Activated T-helper 1 cell treated with anti-CD3 and anti-CD28 coated beads, Interleukin-12 subunit alpha, Interleukin-12 subunit beta, Interleukin-2, Interleukin-4 antibody, amounts not matched to agents 30 ng/mL and 10 ng/mL and 1 ng/mL, durations not matched to agents 14 hours and 24 hours and 36 hours (primary cell): ENCODE results near the gene NCAPG2. TPM values are rescaled to one million over a fixed set of nuclear protein-coding genes. Genes with fewer than 3 reads are reported as not detected.

ENCODE experiments used
- DNase-seq: peaks from one replicate; pipeline ENCODE4 v3.0.0; 2021; ENCODE audit warnings: low spot score
- H3K27ac Mint-ChIP-seq: one replicate; pipeline ENCODE4 v1.8.0; 2021; ENCODE audit warnings: mild to moderate bottlenecking, mixed read lengths
- H3K27me3 Mint-ChIP-seq: one replicate; pipeline ENCODE4 v1.8.0; 2022; ENCODE audit warnings: mild to moderate bottlenecking, moderate library complexity, mixed read lengths; ENCODE audit not compliant: insufficient read depth
- H3K36me3 Mint-ChIP-seq: one replicate; pipeline ENCODE4 v1.8.0; 2021; ENCODE audit warnings: low read depth, mixed read lengths
- H3K4me1 Mint-ChIP-seq: one replicate; pipeline ENCODE4 v1.8.0; 2021; ENCODE audit warnings: low read depth, mixed read lengths
- H3K4me3 Mint-ChIP-seq: one replicate; pipeline ENCODE4 v1.8.0; 2021; ENCODE audit warnings: mild to moderate bottlenecking, moderate library complexity, mixed read lengths
- H3K9me3 Mint-ChIP-seq: one replicate; pipeline ENCODE4 v1.8.0; 2021; ENCODE audit warnings: mixed read lengths
- intact Hi-C: fragments of 100-400 bp; cut with micrococcal nuclease; formaldehyde crosslinking; loops from one replicate; pipeline ENCODE4 v1.15.1; 2024
- total RNA-seq: library from RNA; stranded (reverse); gene quantifications from 2 replicates; pipeline ENCODE4 v1.2.3, GENCODE V29; 2022

The NCAPG2 gene
- total RNA-seq, 1 donor from 2014 or later, result 76.5 TPM

DNA sequence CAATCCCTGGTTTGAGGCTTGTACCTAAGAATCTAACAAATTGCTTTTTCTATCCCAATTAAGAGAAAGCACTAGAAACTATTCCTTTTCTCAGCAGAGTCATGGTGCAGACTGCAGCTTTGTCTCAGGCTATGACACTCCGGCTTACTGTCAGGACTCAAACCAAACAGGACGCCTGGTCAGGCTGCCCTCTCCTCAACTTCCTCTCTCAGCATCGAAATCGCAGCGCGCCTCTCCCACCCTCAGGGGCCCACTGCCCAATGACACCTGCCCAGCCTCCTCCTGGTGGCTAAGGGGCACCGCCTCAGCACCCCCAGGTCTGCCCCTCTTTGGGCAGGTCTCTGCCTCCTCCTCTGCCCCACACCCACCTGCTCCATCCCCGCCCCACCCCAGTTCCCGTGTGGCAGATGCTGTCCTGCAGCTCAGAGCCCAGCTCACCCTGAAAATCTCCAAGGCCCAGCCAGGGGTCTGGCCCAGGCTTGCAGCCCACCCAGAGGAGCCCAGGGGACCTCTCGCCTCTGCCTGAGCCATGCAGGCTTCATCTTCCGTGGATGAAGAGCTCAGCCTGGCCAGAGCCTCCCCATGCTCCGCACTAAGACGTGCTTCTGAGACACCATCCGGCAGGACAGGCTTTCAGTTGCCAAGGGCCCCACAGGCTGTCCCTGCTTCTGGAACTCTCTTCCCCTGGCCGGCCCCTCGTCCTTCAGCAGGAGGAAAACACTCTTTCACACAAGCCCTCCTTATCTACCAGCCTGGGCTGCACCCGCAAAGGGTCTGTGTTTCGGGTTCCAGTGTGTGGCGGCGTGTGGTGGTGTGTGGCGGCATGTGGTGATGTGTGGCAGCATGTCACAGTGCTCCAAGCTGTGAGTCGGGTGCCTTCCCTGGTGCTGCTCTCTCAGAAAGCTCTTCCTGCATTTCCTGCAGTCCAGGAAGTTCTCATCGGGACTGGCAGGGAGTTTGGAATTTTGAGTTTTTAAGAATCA is 100.5 kb downstream of the NCAPG2 start:
- no peak overlapping the region for H3K27ac Mint-ChIP-seq
- H3K27me3 Mint-ChIP-seq, result no peaks in the 10 kb centered on the region
- peaks cover 7% of the 10 kb centered on the region for H3K36me3 Mint-ChIP-seq
- H3K4me3 Mint-ChIP-seq, result no peak overlapping the region
- DNase-seq, result no peak
- intact Hi-C loops, result no loop called here
- no peaks in the 10 kb centered on the region for H3K4me1 Mint-ChIP-seq
- H3K9me3 Mint-ChIP-seq, result no peaks in the 10 kb centered on the region

DNA sequence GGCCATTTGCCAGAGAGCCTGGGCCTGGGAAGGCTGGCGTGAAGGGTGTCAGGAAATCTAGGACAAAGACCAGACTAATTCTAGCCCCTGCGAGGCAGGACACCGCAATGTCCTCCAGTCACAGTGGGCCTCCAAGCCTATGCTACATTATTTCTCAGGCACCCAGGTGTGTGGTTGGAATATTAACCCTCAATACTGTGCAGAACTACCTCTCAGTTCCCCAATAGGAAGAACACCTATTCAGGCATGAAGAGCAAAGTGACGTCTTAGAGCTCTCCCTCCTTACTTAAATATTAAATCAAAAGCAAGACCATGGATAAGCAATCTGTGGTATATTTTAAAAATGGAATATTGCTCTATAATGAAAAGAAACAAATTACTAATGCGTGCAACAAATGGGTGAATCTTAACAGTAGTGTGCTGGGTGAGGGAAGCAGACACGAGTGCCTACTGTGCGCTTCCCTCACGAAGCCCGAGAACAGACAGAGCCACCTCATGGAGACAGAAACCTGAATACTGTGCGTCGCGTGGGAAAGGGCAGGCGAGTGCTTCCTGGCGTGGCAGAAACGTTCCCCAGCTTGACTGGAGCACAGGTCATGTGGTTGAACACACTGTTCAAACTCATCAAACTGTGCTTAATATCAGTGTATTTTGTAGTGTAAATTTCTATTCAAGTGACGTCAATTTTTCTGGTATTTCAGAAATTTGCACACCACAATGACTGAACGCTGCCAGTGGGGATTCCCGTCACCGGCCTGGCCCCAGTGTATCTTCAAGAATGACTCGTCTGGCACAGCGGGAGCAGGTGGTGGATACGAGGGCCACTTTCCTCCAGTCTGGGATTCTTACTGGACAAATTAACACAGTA is 101.5 kb downstream of the NCAPG2 start:
- Mint-ChIP-seq H3K4me1 (no peaks in the 10 kb centered on the region), H3K4me3 (no peak overlapping the region), H3K27ac (no peak overlapping the region), H3K9me3 (no peaks in the 10 kb centered on the region), H3K27me3 (no peaks in the 10 kb centered on the region), H3K36me3 (peaks cover 3% of the 10 kb centered on the region)
- intact Hi-C loops, result no loop called here
- DNase-seq, result no peak

DNA sequence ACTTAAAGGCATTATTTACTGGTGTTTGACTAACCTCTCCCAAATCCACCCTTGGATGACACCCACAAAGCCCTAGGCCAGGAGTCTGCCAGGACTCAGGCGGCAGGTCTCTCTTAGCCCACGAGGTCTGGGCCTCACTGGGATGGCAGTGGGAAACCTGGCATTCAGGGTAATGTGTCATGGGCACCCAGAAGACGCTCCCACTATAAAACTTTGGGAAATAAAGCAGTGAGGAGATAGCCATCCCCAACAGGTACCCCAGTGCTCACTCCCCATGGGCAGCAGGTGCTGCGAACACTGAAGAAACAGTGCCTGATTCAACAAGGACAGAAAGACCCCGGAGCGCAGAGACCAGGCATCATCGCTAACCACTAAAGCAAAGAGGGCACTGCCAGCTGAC is 102.6 kb downstream of the NCAPG2 start:
- H3K27me3 Mint-ChIP-seq, result no peaks in the 10 kb centered on the region
- intact Hi-C loops, result no loop called here
- no peak for DNase-seq
- H3K4me3 Mint-ChIP-seq, result no peak overlapping the region
- H3K9me3 Mint-ChIP-seq, result no peaks in the 10 kb centered on the region
- no peak overlapping the region for H3K27ac Mint-ChIP-seq
- H3K4me1 Mint-ChIP-seq, result no peaks in the 10 kb centered on the region
- peaks cover 3% of the 10 kb centered on the region for H3K36me3 Mint-ChIP-seq

DNA sequence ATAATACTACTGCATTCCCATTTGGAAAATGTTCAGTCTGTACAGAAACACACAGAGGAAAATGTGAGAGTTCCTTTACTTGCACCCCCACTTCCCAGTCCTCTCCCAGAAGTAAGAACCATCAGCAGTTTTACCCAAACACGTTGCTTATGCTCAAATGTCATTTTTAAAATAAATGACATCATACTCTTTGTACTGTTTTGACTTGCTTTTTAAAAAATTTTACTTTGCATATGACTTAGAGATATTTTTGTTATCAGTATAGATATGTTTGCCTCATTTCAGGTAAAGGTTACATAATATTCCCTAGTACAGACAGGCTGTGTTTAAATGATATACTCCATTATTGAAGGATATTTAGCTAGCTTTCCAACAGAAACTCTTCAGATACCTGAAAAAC is 103.5 kb downstream of the NCAPG2 start:
- no peaks in the 10 kb centered on the region for H3K4me1 Mint-ChIP-seq
- no peak overlapping the region for H3K4me3 Mint-ChIP-seq
- H3K27me3 Mint-ChIP-seq, result no peaks in the 10 kb centered on the region
- H3K9me3 Mint-ChIP-seq, result peaks cover 3% of the 10 kb centered on the region
- no peak overlapping the region for H3K27ac Mint-ChIP-seq
- peaks cover 4% of the 10 kb centered on the region for H3K36me3 Mint-ChIP-seq
- no peak for DNase-seq
- intact Hi-C loops, result no loop called here

DNA sequence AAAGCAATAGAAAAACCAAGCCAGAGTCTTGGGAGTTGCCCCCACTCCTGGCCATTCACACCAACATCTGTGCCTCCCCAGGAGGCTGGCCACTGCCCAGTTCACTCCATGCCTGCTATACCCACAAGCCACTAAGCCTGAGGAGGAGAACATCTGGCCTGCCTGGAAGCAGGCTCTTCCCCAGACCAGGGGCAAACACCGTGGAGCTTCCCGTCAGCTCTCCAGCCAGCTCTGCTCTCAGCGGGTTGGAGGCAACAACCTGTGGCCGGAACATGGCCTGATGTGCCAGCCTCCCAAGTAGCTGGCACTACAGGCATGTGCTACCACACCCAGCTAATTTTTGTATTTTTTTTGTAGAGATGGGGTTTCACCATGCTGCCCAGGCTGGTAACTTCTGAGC is 107.9 kb downstream of the NCAPG2 start:
- intact Hi-C loops, result no loop called here
- no peaks in the 10 kb centered on the region for H3K4me1 Mint-ChIP-seq
- no peak for DNase-seq
- H3K9me3 Mint-ChIP-seq, result peaks cover 11% of the 10 kb centered on the region
- no peak overlapping the region for H3K27ac Mint-ChIP-seq
- H3K36me3 Mint-ChIP-seq, result peaks cover 4% of the 10 kb centered on the region
- H3K27me3 Mint-ChIP-seq, result no peaks in the 10 kb centered on the region
- no peak overlapping the region for H3K4me3 Mint-ChIP-seq

DNA sequence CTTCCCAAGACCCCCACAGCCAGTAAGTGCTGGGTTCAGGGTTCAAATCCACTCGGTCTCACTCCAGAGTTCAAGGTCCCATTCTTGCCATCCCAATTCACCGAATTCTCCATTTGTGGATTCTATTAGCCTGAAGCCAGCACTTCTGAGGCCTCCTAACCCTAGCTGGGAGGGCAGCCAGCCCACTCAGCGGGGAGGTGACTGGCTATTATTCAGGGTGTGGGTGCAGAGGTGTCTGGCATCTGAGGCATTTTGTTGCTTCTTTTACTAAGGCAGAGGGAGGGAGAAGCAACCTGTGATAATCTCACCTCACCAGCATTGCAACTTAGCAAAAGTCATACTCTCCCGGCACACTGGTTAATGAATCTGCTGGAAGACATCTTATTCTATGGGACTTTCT is 108.3 kb downstream of the NCAPG2 start:
- H3K27me3 Mint-ChIP-seq, result no peaks in the 10 kb centered on the region

DNA sequence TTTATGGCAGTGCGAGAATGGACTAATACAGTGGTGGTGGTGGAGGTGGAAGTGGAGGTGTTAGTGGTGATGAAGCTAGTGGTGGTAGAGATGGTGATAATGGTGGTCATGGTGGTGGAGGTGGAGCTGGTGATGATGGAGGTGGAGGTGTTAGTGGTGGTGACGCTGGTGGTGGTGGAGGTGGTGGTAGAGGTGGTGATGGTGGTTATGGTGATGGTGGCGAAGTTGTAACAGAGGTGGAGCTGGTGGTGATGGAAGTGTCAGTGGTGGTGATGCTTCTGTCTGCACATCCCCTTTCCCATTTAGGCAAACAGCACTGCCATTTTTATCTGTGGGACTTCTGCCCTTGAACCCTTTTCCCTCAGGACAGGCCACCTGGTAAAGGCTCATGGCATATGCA is 109.5 kb downstream of the NCAPG2 start:
- DNase-seq, result no peak
- intact Hi-C loops, result no loop called here
- Mint-ChIP-seq H3K4me1 (no peaks in the 10 kb centered on the region), H3K9me3 (peaks cover 11% of the 10 kb centered on the region), H3K27ac (no peak overlapping the region), H3K36me3 (peaks cover 1% of the 10 kb centered on the region), H3K27me3 (no peaks in the 10 kb centered on the region), H3K4me3 (no peak overlapping the region)

More for the DNA sequence above, 108.3 kb downstream of the NCAPG2 start:
- Mint-ChIP-seq H3K4me3 (no peak overlapping the region), H3K4me1 (no peaks in the 10 kb centered on the region), H3K9me3 (peaks cover 11% of the 10 kb centered on the region), H3K36me3 (peaks cover 4% of the 10 kb centered on the region), H3K27ac (no peak overlapping the region)
- DNase-seq, result no peak
- intact Hi-C loops, result no loop called here

DNA sequence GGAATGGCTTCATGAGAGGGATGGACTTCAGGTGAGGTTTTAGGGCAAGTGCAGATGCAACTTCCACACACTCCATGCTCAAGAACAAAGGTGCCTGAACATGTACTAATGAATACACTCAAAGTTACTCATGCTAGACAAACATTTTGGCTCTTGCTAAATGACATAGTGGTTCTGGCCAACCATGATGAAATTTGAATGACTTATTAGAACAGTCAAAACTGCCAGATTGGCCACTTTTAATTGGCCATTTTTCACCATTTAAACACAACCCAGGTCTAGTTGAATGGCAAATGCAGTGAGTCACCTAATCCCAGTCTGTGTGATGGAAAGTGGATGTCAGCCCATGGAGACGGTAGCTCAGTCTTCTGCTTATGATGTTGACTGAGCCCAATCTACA is 112.1 kb downstream of the NCAPG2 start:
- peaks cover 11% of the 10 kb centered on the region for H3K9me3 Mint-ChIP-seq
- no peak for DNase-seq
- intact Hi-C loops, result no loop called here
- H3K4me3 Mint-ChIP-seq, result no peak overlapping the region
- H3K27me3 Mint-ChIP-seq, result peaks cover 7% of the 10 kb centered on the region
- no peak overlapping the region for H3K27ac Mint-ChIP-seq
- peaks cover 1% of the 10 kb centered on the region for H3K36me3 Mint-ChIP-seq
- H3K4me1 Mint-ChIP-seq, result no peaks in the 10 kb centered on the region

- peaks cover 11% of the 10 kb centered on the region for H3K9me3 Mint-ChIP-seq
- no peaks in the 10 kb centered on the region for H3K4me1 Mint-ChIP-seq
- H3K4me3 Mint-ChIP-seq, result no peak overlapping the region
- DNase-seq, result no peak
- peaks cover 1% of the 10 kb centered on the region for H3K36me3 Mint-ChIP-seq
- intact Hi-C loops, result no loop called here
- H3K27me3 Mint-ChIP-seq, result peaks cover 7% of the 10 kb centered on the region
- H3K27ac Mint-ChIP-seq, result no peak overlapping the region
These were observed 112.7 kb downstream of the NCAPG2 start for GRCh38 chr7:158591944-158592343.

DNA sequence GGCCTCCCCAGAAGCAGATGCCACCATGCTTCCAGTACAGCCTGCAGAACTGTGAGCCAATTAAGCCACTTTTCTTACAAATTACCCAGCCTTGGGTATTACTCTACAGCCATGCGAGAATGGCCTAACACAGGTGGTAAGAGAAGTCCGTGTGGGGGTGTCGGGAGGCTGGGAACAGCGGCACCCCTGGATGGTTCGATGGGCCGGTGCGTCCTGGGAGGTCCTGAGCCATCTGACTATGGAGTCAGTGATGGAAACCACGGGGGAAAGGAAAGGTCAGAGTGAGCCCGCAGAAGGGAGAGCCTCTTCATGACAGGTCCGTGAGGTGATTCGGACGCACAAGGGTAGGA is 114.4 kb downstream of the NCAPG2 start:
- H3K4me3 Mint-ChIP-seq, result no peak overlapping the region
- H3K4me1 Mint-ChIP-seq, result no peaks in the 10 kb centered on the region
- peaks cover 11% of the 10 kb centered on the region for H3K27me3 Mint-ChIP-seq
- H3K36me3 Mint-ChIP-seq, result no peaks in the 10 kb centered on the region
- intact Hi-C loops, result no loop called here
- no peak overlapping the region for H3K27ac Mint-ChIP-seq
- DNase-seq, result no peak
- H3K9me3 Mint-ChIP-seq, result peaks cover 5% of the 10 kb centered on the region

DNA sequence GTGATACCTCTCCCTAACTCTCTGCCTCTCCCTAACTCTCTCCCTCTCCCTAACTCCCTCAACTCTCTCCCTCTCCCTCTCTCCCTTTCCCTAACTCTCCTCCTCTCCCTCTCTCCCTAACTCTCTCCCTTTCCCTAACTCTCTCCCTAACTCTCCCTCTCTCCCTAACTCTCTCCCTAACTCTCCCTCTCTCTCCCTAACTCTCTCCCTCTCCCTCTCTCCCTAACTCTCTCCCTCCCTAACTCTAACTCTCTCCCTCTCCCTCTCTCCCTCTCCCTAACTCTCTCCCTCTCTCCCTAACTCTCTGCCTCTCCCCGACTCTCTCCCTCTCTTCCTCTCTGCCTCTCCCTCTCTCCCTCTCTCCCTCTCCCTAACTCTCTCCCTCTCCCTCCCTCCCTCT is 115.0 kb downstream of the NCAPG2 start:
- Mint-ChIP-seq H3K27me3 (peaks cover 11% of the 10 kb centered on the region), H3K27ac (no peak overlapping the region), H3K9me3 (peaks cover 5% of the 10 kb centered on the region), H3K4me3 (no peak overlapping the region), H3K36me3 (no peaks in the 10 kb centered on the region), H3K4me1 (no peaks in the 10 kb centered on the region)
- intact Hi-C loops, result no loop called here
- no peak for DNase-seq

DNA sequence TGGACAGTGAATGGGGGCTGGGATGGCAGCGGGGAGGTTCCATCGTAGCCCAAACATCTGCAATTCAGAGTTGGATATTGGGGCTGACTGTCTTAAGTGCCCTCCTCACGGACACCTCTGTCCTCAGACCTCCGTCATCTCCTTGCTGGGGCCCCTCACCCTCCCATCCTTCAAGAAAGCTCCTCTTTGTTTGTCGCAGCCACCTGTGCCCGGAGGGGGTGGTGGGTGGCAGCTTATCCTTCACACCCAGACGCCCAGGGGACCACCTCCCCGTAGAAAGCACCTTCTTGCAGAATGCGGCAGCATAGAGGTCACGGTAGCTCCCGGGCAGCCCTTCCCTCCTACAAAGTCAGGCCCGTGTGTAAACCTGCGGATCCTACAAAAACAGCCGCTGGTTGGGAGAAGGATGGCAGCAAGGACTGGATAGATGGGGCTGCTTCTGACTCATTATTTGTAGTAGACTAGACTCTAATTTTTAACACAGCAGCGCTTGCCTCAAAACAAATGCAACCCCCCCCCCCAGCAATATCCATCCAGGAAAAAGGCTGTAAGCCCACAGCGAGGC is 115.6 kb downstream of the NCAPG2 start:
- intact Hi-C loops, result no loop called here
- H3K36me3 Mint-ChIP-seq, result no peaks in the 10 kb centered on the region
- peak overlapping the region; percentile 20 for H3K4me3 Mint-ChIP-seq
- peaks cover 11% of the 10 kb centered on the region for H3K27me3 Mint-ChIP-seq
- no peaks in the 10 kb centered on the region for H3K4me1 Mint-ChIP-seq
- no peak overlapping the region for H3K27ac Mint-ChIP-seq
- DNase-seq, result no peak
- peaks cover 5% of the 10 kb centered on the region for H3K9me3 Mint-ChIP-seq
